Breast epithelium (tissue), 3 donors: ENCODE results near the gene NDUFV2.

Experiments
- POLR2A ChIP-seq: fragments of 450-650 bp; IDR thresholded peaks from one replicate; pipeline ENCODE4 v1.6.1; 2016; ENCODE audit warnings: antibody characterized with exemption, mild to moderate bottlenecking, moderate library complexity
- POLR2AphosphoS5 ChIP-seq, 3 donors: sonication (generic); formaldehyde crosslinking; IDR thresholded peaks; one replicate each; pipeline ENCODE4 v1.6.1; 2017; ENCODE audit warnings: antibody characterized with exemption in 3 of 3
- TF ChIP-seq, protein P1 (sequence below), 3 donors: fragments of 450-650 bp; IDR thresholded peaks; one replicate each; pipeline ENCODE4 v1.5.1; 2016 to 2017; ENCODE audit warnings: antibody characterized with exemption in 3 of 3, mild to moderate bottlenecking in 3 of 3, moderate library complexity in 3 of 3

GRCh38 chr18:9053814-9054213 lies 48.7 kb upstream of the NDUFV2 start:
- TF ChIP-seq, protein P1, sequence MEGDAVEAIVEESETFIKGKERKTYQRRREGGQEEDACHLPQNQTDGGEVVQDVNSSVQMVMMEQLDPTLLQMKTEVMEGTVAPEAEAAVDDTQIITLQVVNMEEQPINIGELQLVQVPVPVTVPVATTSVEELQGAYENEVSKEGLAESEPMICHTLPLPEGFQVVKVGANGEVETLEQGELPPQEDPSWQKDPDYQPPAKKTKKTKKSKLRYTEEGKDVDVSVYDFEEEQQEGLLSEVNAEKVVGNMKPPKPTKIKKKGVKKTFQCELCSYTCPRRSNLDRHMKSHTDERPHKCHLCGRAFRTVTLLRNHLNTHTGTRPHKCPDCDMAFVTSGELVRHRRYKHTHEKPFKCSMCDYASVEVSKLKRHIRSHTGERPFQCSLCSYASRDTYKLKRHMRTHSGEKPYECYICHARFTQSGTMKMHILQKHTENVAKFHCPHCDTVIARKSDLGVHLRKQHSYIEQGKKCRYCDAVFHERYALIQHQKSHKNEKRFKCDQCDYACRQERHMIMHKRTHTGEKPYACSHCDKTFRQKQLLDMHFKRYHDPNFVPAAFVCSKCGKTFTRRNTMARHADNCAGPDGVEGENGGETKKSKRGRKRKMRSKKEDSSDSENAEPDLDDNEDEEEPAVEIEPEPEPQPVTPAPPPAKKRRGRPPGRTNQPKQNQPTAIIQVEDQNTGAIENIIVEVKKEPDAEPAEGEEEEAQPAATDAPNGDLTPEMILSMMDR (IDR thresholded peaks at IDR 0.05): no peak
- no peak for TF ChIP-seq POLR2A
- no peak for TF ChIP-seq POLR2AphosphoS5 (IDR thresholded peaks at IDR 0.05)
